Activated T-helper 9 cell treated with anti-CD3 and anti-CD28 coated beads, Interleukin-2, amount 50 U/mL, for 16 hours (primary cell): ENCODE results near the gene POLR3G.

ENCODE experiments used
- DNase-seq: peaks from one replicate; pipeline ENCODE4 v3.0.0-alpha.2; 2020; ENCODE audit warnings: low read depth

Gene POLR3G

DNA sequence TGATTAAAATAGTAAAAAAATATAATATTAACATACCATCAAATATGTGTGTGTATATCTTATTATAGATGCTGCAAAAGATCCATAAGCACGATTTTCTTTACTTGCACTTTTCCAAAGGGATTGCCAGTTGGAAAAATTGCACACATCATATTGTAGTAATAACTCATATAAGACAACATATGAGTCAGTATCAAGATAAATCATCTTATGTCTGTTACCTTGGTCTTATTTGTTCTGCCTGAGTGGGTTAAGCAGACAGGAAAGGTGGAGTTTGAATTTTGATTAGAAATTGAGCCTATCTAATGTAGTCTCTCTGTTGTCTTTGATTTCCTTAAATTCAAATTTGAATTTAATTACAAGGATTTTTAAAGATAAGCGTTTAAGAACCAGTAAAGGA, 30.1 kb downstream of the POLR3G start:
- no peak for DNase-seq

DNA sequence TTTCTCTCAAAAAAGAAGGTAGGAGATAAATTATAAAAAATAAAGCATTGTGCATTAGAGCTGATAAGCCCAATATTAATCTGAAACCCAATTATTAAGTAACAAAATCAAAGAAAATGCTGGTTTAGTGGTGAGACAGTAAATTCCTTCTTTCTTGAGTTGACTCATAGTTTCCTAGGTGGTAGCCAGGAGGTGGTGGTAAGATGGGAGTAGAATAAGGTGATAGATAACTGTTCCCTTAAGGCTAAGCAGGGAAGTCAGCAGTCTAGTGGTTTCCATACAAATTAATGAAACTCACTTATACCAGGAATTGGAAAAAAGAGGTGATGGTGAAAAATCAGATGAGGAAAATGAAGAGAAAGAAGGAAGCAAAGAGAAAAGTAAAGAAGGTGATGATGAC, 31.6 kb downstream of the POLR3G start:
- DNase-seq: no peak

DNA sequence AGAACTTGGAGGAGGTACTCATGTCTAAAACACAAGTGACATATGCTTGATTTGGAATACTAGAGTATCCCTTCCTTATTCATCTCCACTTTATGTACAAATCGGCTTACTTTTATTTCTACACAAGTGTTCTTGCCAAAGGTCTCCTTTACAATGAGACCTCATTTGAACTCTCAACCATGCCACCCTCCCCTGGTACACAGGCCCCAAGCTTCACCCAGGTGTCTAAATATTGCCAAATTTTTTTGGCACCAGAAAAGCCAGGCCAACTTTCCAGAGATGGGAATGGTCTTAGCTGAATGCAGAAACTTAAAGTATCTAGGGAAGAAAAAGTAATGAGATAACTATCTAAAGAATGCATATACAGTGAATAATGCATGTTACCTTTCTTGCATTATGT, 35.8 kb downstream of the POLR3G start:
- no peak for DNase-seq

DNA sequence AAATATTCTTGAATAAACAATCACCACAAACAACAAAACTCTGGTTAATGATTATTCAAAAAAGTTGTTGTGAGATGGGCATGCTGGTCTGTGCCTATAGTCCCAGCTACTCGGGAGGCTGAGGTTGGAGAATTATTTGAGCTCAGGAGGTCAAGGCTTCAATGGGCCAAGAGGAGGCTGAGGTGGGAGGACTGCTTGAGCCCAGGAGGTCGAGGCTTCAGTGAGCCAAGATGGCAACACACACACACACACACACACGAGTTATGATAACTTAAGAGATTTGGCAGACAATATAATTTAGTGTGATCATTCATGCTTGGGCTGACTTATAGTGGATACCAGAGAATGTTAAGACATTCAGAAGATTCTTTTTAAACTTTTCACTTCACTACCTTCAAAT, 39.9 kb downstream of the POLR3G start:
- DNase-seq: no peak

DNA sequence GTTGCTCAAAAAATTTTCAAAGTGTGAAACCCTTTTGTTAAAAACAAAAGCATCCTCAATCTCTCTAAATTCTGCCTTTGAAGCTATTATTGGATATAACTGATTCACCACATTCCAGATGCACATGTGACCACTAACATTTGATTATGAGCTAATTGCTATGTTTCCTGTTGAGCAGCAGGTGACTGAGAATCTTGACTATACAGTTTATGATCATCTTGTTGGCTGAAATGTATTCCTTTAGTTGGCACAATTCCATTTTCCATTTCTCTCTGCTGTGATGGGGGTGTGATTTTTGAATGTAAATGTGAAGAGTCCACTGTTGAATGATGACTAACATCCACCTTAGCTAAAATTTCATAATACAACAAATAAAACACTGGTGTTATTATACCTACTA, 44.0 kb downstream of the POLR3G start:
- DNase-seq: no peak

DNA sequence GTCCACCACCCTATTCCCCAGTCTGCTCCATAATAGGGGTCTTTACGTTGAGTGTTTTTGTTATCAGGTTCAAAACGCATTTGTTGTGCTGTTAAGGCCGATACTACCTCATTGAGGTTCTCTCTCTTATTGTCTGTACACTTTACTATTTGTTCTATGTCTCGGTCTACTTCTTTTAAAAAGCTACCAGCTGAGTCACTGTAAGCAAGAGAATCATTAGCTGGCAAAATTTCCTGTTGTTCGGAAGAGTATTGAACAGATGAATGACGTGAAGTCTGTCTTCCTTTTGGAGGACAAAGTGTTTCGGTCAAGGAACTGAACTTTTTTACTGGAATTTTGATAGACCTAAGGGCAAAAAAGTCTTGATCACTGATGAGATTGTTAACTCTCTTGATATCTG, 44.4 kb downstream of the POLR3G start:
- DNase-seq: no peak

DNA sequence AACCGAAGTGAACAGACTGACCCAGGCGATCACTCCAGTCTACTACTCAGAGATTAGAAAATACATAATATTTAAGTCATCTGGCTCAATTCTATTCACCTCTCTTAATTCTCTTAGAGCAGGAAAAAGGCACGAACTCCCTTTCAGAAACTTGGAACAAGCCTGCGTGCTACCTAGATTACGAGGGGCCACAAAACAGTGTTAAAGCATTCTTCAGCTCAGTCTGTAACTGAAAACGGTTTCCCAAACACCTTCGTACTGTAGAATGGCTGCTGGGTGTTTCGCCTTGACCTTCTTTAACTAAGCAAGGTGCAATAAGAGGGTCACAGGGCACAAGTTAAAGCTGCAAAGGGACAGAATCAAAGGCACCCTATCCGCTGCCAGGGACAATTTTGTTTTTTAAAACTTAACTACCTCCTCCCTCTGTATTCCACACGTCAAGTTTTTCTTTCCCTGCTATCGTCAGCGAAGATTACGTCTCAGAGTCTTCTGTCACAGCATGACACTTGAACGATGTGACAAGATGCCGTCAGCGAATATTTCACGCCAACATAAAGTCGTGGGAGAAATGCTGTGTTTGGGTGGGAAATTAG, 54.0 kb downstream of the POLR3G start:
- no peak for DNase-seq

DNA sequence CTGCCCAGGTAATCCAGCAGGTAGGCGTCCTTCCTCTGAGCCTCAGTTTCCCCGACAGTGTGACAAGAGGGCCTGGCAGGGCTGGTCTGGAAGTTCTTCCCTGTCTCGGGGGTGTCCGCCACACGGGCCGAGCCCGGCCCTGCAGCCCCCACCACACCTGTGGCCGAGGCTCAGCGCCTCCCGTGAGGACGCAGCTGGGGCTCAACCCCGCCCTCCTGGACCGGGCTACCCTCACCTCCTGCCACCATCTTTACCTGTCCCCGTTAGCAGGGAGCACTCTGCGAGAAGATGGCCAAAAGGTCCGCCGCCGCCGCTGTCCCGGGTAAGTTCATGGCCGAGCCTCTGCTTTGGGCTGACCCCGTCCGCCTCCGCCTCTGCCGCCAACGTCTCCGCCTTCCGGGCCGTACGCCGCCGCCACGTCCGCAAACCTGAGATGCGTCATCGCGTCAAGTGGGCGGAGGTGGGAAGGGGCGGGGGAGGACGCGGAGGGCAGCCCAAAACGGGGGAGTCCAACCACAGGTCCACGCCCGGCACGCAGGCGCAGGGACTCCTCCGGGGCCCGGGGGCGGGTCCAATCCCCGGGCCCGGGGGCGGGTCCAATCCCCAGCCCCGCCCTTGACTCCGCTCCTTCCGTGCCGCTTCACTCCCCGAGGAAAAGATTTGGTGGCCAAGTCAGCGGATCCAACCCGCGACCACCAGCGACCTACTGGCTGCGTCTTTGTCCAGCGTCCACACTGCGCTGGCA, 54.7 kb downstream of the POLR3G start, which contains the start of gene LYSMD3:
Gene LYSMD3 (minus strand): TSS at position 391 of the 745 bp plus-strand sequence. CDS start 4,295 bp downstream, outside the sequence.
- DNase-seq: peak; percentile 95

DNA sequence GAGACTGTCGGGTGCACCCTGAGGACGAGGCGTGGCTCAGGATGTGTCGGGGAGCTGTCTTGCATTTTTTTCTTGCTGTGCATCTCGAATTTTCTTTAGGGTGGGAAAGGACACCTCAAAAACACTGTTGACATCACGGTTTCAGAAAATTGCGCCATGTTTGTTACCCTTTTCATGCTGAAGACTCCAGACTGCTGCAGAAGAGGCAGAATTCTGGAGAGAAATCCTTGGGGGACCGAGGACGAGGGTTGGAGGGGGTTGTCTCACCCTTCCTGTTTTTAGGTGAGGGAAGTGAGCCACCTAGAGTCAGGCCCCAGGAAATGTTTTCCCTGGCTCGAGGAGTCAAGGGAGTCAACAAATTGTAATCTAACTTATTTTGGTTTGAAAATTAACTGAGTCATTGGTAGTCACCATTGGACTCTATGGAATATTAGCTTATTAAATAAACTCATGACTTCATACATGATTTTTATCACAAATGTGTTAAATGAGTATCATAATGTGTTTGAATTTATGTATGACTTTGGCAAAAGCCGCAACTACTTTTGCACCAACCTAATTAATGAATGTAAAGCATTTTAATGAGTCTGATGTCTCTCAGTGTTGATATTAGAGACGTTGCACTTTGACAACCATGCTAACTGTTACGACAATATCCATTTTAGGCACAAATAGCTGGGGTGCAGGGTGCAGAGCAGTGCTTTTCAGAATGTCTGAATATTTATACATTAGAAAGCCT, 55.4 kb downstream of the POLR3G start:
- DNase-seq: peak; percentile 41

DNA sequence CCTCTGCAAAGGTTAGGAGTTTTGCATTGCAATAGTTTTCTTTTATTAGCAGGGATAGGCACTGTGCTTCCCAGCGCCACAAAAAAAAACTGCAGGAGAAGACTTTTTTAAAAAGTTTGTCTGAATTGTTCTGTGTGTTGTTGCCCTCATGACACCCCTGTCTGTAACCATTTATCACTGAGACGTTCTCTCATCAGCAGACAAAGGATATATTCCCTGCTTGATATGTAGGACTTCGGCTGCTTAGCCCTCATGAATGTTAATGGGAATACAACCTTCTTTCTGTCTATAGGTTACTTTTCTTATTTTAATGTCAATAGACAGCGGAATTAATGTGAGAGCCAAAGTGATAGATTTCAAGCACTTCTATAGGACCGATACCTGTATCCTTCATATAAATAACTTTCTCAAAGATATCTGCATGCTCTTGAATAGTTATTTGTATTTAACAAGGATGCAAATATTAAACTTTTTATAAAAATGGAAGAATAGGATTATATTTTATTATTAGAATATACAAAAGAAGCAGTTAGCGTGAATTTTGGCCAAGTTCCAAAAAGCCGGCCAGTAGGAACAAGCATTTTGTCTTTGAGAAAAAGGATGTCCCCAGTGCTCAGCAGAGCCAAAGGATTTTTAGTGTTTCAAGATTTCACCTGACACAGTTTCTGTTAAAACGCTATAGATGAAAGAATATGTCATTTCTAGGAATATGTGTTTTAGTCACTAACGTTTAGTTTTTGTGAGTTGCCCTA, 56.2 kb downstream of the POLR3G start:
- DNase-seq: no peak

DNA sequence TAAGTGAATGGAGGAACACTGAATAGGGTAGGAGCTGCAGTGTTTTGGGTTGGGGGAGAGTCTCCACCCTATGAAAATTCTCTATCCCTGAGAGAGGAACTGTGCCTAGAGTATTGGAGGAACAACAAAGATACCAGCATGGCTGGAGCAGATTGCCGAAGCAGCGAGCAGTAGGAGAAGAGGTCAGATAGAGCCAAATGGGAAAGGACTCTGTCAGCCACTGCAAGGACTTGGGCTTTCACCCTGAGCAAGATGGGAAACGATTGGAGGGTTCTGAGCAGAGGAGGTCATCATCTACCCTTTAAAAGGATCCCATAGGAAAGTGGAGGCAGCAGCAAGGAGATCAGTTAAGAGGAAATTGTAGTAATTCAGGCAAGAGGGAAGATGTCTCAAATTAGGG, 59.1 kb downstream of the POLR3G start:
- DNase-seq: no peak

DNA sequence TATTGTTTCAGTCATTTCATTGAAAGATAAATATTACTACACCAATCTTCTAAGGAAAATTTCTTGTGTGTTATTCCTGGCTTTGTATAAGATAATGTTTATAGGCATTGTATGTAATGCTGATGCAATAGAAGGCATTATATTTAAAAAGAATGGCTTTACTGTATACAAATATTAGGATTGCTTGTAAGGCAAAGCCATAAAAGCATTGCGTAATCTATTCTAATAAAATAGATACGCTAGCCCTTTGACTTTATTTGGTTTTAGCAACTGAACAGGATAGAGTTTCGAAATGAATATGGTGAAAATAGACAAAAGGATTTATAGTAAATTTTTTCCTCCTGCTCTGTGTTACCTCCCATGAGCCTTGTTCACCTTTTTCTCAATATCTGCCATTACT, 60.3 kb downstream of the POLR3G start:
- DNase-seq: no peak

DNA sequence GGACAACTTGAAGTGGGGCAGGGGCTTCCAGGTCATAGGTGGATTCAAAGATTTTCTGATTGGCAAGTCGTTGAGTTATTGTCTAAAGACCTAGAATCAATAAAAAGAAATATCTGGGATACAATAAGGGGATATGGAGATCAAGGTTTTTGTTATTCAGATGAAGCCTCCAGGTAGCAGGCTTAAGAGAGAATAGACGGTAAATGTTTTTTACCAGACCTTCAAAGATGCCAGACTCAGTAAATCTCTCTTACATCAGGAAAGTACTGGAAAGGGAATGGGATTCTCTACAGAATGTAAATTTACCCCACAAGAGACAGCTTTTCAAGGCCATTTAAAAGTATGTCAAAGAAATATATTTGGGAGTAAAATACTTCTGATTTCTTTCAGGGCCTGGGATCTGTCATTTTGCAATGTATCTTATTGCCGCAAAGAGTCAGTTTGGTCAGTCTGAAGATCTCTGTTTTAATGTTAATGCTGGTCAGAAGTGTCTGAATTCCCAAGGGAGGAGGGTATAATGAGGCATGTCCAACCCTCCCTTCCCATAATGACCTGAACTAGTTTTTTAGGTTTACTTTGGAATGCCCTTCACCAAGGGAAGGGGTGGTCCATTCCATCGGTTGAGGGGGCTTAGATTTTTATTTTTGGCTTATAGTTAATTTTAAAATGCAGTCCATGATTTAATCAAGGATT, 68.3 kb downstream of the POLR3G start:
- no peak for DNase-seq

DNA sequence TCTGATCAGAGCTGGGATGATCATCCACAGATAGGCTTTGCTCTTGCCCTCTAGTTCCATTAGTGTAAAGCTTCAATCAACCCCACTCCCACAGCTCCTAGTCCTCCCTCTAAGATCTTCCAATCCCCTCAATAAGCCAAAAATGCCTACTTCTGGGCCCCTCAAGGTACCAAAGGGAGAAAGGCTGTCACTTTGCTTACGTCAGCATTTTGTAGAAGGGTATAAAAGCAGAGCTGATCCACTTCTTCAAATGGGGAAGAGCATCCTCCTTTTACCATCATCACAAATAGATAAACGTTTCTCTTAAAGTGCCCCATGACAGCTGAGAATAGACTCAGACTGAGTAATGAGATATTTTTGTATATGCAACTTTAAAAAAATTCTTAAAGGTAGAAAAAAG, 70.8 kb downstream of the POLR3G start:
- no peak for DNase-seq

DNA sequence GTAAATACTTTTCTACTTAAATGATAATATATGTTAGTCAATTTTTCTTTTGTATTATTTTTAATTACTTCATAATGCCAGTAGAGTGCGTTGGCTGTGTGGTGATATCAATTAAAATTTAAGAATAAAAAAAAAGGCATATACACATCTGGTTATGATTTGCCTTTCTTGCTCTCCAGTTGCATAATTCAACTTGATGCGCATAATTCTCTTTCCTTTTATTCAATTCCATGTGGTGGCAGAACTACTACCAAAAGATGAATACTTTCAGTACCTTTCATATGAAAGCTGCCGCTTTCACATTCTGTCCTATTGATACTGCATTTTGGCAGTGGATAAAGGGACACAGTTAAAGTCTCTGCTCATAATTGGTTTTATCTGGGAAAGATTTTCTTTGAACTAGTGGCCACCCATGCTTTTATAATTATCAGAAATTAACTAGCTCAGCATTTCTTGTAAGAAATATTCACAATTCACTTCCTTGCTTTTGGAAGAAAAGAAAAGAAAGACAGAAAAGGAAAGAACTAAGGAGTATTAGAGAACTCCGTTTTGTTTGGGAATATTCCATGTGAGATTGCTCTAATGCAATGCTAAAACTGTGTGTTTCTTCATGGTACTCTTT, 71.7 kb downstream of the POLR3G start:
- no peak for DNase-seq

DNA sequence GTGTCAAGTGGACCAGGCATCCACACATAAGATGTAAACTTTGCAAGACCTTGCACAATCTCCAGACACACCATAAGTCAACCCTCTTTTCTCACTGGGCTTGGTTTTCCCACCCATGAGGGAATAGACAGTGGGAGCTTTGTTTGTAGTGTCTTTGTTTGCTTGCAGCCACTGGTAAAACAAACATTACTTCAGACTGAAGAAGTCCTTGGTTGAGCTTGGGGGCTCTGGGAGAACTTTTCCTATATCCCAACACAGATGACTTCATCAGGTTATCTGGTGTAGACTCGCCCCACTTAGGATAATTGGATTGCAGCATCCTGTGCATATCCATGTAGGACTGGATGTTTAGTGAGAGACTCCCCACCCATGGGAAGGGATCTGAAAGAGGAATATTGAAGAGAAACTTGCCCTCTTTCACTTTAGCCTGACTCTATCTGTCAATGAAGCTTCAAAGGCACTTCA, 72.4 kb downstream of the POLR3G start:
- DNase-seq: no peak

DNA sequence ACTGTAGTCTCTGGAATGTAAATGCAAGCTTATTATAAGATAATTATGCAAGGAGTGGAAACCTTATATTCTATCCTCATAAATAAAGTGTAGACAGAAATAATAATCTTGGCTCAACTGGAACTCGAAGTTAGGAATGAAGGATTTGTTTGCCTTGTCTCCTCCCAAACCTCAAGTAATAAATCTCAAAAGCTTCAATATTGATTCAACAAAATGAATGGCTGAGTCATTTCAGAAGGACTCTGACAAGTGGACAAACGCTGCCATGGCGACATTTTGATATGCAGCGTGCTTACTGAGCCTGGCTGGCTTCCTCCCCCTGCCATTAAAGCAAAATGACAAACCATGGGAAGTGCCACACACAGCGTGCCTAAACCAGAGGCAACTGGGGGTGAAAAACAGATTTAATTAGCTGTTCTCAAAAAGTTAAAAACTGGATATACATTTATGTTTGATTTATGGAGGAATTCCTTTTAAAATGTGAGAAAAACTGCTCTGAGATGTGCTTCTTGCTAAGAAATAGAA, 73.5 kb downstream of the POLR3G start:
- DNase-seq: no peak

DNA sequence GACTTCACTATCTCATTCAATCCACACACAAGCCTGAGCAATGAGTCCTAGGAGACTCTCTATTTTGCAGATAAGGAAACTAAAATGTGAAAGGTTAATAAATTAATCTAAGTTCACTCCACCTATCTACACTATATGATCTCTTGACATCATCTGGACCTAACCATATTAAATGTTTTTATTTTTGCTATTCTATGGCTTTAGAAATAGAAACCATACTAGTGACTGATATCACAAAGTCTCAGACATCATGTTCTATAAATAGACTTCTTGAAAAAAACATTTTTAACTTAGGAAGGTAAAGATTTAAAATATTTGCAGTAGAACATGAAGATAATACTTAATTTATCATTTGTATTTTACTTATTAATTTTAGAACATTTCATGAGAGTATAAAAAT, 74.6 kb downstream of the POLR3G start:
- no peak for DNase-seq

DNA sequence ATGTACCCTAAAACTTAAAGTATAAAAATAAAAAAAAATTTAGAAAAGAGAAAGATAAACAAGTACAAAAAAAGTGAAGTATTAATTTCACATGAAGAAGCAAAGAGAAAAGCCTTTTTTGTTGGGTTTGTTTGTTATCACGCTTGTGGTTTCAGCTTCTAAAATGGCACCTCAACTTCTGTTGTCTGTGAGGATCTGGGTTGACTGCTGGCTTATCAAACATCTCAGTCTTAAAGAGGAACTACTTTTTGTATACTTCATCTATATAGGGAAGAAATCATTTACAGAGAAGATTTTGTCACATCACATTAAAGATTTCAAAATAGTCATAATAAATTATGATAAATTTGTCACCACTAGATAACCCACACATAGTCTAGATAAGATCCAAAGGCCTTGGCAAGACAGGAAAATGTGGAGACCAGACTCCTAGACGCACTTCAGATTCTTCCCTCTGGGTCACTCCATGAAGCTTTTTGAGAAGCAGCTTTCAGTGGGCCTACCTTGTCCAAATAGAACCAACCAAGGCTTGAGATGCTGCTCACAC, 75.1 kb downstream of the POLR3G start:
- DNase-seq: no peak

DNA sequence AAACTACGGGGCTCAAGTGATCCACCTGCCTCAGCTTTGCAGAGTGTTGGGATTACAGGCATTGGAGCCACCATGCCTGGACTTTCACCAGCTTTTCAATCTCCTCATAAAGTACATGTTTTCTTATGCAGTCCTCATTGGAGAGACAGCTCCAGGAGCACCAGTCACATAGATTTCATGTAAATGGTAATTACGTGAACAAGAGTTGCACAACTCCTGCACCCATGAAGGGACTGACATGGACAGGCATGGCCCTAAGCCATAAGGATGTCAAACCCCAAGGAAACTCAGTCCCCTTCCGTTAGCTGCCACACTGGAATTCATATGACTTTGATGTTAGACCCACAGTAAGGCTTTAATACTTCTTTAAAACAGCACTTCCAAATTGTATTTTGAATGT, 76.3 kb downstream of the POLR3G start:
- no peak for DNase-seq

DNA sequence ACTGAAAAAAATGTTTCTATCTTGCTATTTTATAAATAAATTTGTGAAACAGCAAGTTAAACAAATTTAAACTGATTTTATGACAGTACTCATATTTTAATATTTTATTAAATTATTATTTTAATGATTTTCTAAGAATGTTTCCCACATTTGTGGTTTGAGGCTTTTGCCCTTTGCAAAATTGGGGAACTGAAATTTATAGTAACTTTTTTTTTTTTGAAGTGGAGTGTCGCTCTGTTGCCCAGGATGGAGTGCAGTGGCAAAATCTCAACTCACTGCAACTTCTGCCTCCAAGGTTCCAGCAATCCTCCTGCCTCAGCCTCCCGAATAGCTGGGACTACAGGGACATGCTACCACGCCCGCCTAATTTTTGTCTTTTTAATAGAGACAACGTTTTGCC, 76.7 kb downstream of the POLR3G start:
- DNase-seq: no peak
